Type B pancreatic cell (in vitro differentiated cells): Measurements from ENCODE around the gene ITSN1. TPM values are rescaled to one million over a fixed set of nuclear protein-coding genes. Genes with fewer than 3 reads are reported as not detected.

ENCODE experiments used
- DNase-seq: peaks from one replicate; pipeline ENCODE4 v3.0.0; 2021; ENCODE audit warnings: mixed read lengths; ENCODE audit not compliant: unreplicated experiment; ENCODE audit errors: extremely low spot score
- H3K27ac Mint-ChIP-seq: 2 replicates; pipeline ENCODE4 v1.8.0; 2021; ENCODE audit warnings: mild to moderate bottlenecking, mixed read lengths
- H3K27me3 Mint-ChIP-seq: 2 replicates; pipeline ENCODE4 v1.8.0; 2021; ENCODE audit warnings: mixed read lengths
- H3K36me3 Mint-ChIP-seq: 2 replicates; pipeline ENCODE4 v1.8.0; 2021; ENCODE audit warnings: mixed read lengths
- H3K4me1 Mint-ChIP-seq: one replicate; pipeline ENCODE4 v1.8.0; 2021; ENCODE audit warnings: mixed read lengths; ENCODE audit not compliant: unreplicated experiment
- H3K4me3 Mint-ChIP-seq: 2 replicates; pipeline ENCODE4 v1.8.0; 2021; ENCODE audit warnings: mild to moderate bottlenecking, mixed read lengths
- H3K9me3 Mint-ChIP-seq: 2 replicates; pipeline ENCODE4 v1.8.0; 2021; ENCODE audit warnings: mixed read lengths
- total RNA-seq: library from RNA; stranded (reverse); gene quantifications from 2 replicates; pipeline ENCODE4 v1.2.1, GENCODE V29; 2021; ENCODE audit warnings: low replicate concordance
- TF ChIP-seq, protein P1 (sequence below): fragments of 200-600 bp; sonication (generic); conservative IDR thresholded peaks from 2 replicates; pipeline ENCODE4 v1.5.0; 2021; ENCODE audit warnings: antibody characterized with exemption, mild to moderate bottlenecking

Gene ITSN1
- total RNA-seq, 1 donor from 2014 or later, result 89.1 TPM

DNA sequence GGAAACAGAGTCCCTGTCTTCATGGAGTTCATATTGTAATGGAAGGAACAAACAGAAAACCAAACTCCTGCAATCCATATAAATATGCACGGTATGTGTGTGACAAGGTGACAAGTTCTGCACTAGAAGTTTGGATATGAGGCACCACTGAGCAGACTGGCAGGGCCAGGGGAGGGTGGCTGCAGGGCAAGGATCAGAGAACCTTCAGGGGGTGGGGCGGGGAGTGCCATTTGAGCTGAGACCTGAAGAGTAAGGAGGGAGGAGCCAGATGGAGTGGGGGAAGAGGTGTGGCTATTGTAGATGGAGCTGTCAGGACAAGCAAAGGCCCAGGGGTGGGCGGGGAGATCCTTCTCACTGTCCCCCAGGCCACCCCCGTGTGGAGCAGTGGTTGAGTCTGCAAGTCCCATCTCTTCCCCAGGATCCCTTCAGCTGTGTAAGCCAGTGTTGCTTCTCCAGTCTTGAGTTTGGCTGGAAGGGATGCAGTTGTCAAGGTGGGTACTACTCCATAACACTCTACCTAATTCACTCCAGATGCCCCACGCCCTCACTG, 196.9 kb downstream of the ITSN1 start:
- no peaks in the 10 kb centered on the region for H3K9me3 Mint-ChIP-seq
- peaks cover 24% of the 10 kb centered on the region for H3K4me1 Mint-ChIP-seq
- peaks cover 48% of the 10 kb centered on the region for H3K36me3 Mint-ChIP-seq
- H3K27me3 Mint-ChIP-seq, result no peaks in the 10 kb centered on the region
- no peak for DNase-seq
- TF ChIP-seq, protein P1, sequence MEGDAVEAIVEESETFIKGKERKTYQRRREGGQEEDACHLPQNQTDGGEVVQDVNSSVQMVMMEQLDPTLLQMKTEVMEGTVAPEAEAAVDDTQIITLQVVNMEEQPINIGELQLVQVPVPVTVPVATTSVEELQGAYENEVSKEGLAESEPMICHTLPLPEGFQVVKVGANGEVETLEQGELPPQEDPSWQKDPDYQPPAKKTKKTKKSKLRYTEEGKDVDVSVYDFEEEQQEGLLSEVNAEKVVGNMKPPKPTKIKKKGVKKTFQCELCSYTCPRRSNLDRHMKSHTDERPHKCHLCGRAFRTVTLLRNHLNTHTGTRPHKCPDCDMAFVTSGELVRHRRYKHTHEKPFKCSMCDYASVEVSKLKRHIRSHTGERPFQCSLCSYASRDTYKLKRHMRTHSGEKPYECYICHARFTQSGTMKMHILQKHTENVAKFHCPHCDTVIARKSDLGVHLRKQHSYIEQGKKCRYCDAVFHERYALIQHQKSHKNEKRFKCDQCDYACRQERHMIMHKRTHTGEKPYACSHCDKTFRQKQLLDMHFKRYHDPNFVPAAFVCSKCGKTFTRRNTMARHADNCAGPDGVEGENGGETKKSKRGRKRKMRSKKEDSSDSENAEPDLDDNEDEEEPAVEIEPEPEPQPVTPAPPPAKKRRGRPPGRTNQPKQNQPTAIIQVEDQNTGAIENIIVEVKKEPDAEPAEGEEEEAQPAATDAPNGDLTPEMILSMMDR, result no peak
- H3K27ac Mint-ChIP-seq, result no peak overlapping the region
- no peak overlapping the region for H3K4me3 Mint-ChIP-seq

GRCh38 chr21:33839806-33840205, 197.5 kb downstream of the ITSN1 start:
- peaks cover 42% of the 10 kb centered on the region for H3K36me3 Mint-ChIP-seq
- TF ChIP-seq, protein P1, result no peak
- H3K27me3 Mint-ChIP-seq, result no peaks in the 10 kb centered on the region
- no peaks in the 10 kb centered on the region for H3K9me3 Mint-ChIP-seq
- no peak for DNase-seq
- H3K27ac Mint-ChIP-seq, result no peak overlapping the region
- H3K4me1 Mint-ChIP-seq, result peaks cover 26% of the 10 kb centered on the region
- H3K4me3 Mint-ChIP-seq, result no peak overlapping the region

- Mint-ChIP-seq H3K9me3 (no peaks in the 10 kb centered on the region), H3K4me3 (no peak overlapping the region), H3K4me1 (peaks cover 21% of the 10 kb centered on the region), H3K27me3 (no peaks in the 10 kb centered on the region), H3K36me3 (peaks cover 34% of the 10 kb centered on the region), H3K27ac (no peak overlapping the region)
- TF ChIP-seq, protein P1, result no peak
- DNase-seq, result no peak
These were observed 198.5 kb downstream of the ITSN1 start for GRCh38 chr21:33840771-33841170.

- DNase-seq, result no peak
- Mint-ChIP-seq H3K36me3 (peaks cover 32% of the 10 kb centered on the region), H3K27ac (no peak overlapping the region), H3K4me3 (no peak overlapping the region), H3K27me3 (no peaks in the 10 kb centered on the region), H3K4me1 (peaks cover 21% of the 10 kb centered on the region), H3K9me3 (no peaks in the 10 kb centered on the region)
- TF ChIP-seq, protein P1, result no peak
These were observed 199.3 kb downstream of the ITSN1 start for GRCh38 chr21:33841561-33841960.

DNA sequence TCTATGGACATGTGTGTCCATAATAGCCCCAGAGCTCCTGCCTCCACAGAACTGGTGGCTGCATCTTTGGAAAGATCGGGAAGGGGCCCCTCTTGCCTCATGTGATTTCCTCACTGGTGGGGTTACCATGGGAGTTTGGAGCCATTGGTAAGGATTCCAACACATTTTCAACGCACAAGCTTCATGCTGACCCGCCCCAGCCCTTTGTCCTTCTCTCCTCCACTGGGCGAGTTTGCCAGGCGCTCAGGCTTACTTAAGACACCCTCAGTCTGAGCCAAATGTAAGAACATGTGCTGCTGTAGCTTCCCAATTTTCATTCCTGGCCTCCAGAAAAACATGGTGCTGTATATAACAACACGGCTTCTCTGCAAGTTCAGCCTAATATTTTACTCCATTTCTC, 200.9 kb downstream of the ITSN1 start:
- H3K27me3 Mint-ChIP-seq, result no peaks in the 10 kb centered on the region
- H3K27ac Mint-ChIP-seq, result no peak overlapping the region
- DNase-seq, result no peak
- H3K4me1 Mint-ChIP-seq, result peaks cover 22% of the 10 kb centered on the region
- peaks cover 21% of the 10 kb centered on the region for H3K36me3 Mint-ChIP-seq
- H3K9me3 Mint-ChIP-seq, result no peaks in the 10 kb centered on the region
- TF ChIP-seq, protein P1, result no peak
- H3K4me3 Mint-ChIP-seq, result no peak overlapping the region
